HUES48 (cell line): Measurements from ENCODE around the gene PTCRA.

Experiments used
- H3K27ac ChIP-seq: one replicate; pipeline ENCODE4 v1.7.0; 2013; ENCODE audit warnings: low read depth, low read length, inconsistent platforms
- H3K27me3 ChIP-seq: 2 replicates; pipeline ENCODE4 v1.6.1; 2013; ENCODE audit warnings: mild to moderate bottlenecking, low read length; ENCODE audit not compliant: control insufficient read depth, insufficient read depth
- H3K36me3 ChIP-seq: 2 replicates; pipeline ENCODE4 v1.6.1; 2013; ENCODE audit warnings: low read length; ENCODE audit not compliant: control insufficient read depth, insufficient read depth
- H3K4me1 ChIP-seq: 2 replicates; pipeline ENCODE4 v1.6.1; 2013; ENCODE audit warnings: mild to moderate bottlenecking, low read length; ENCODE audit not compliant: control insufficient read depth, insufficient read depth
- H3K4me3 ChIP-seq: 2 replicates; pipeline ENCODE4 v1.5.1; 2013; ENCODE audit warnings: mild to moderate bottlenecking, low read depth, low read length
- H3K9ac ChIP-seq: 2 replicates; pipeline ENCODE4 v1.6.1; 2013; ENCODE audit warnings: mild to moderate bottlenecking, low read depth, low read length, moderate library complexity
- H3K9me3 ChIP-seq: 2 replicates; pipeline ENCODE4 v1.6.1; 2013; ENCODE audit warnings: low read length; ENCODE audit not compliant: control insufficient read depth, insufficient read depth

PTCRA gene

GRCh38 chr6:42963855-42964605 is 48.2 kb downstream of the PTCRA start:
- H3K9me3 ChIP-seq, result no peaks in the 10 kb centered on the region
- peaks cover 4% of the 10 kb centered on the region; the same call in 1 of the 2 replicates for H3K36me3 ChIP-seq
- H3K4me3 ChIP-seq, result no peak overlapping the region
- H3K9ac ChIP-seq, result no peak overlapping the region
- H3K27ac ChIP-seq, result peak overlapping the region; percentile 40
- H3K27me3 ChIP-seq, result peaks cover 16% of the 10 kb centered on the region
- H3K4me1 ChIP-seq, result peaks cover 4% of the 10 kb centered on the region; the same call in 1 of the 2 replicates

GRCh38 chr6:42966571-42966970 is 50.7 kb downstream of the PTCRA start:
- Histone ChIP-seq H3K9me3 (no peaks in the 10 kb centered on the region), H3K9ac (no peak overlapping the region), H3K36me3 (peaks cover 4% of the 10 kb centered on the region; the same call in 1 of the 2 replicates), H3K27me3 (no peaks in the 10 kb centered on the region), H3K4me3 (no peak overlapping the region), H3K27ac (no peak overlapping the region), H3K4me1 (peaks cover 4% of the 10 kb centered on the region)

- no peak overlapping the region for H3K9ac ChIP-seq
- H3K9me3 ChIP-seq, result no peaks in the 10 kb centered on the region
- no peak overlapping the region for H3K4me3 ChIP-seq
- no peaks in the 10 kb centered on the region for H3K27me3 ChIP-seq
- peaks cover 4% of the 10 kb centered on the region for H3K4me1 ChIP-seq
- H3K27ac ChIP-seq, result no peak overlapping the region
- H3K36me3 ChIP-seq, result peaks cover 4% of the 10 kb centered on the region; the same call in 1 of the 2 replicates
These were observed 51.4 kb downstream of the PTCRA start for GRCh38 chr6:42967228-42967627.

- peaks cover 4% of the 10 kb centered on the region for H3K4me1 ChIP-seq
- H3K36me3 ChIP-seq, result peaks cover 4% of the 10 kb centered on the region; the same call in 1 of the 2 replicates
- H3K9ac ChIP-seq, result no peak overlapping the region
- no peak overlapping the region for H3K4me3 ChIP-seq
- H3K27me3 ChIP-seq, result no peaks in the 10 kb centered on the region
- H3K9me3 ChIP-seq, result no peaks in the 10 kb centered on the region
- H3K27ac ChIP-seq, result no peak overlapping the region
These were observed 52.4 kb downstream of the PTCRA start for GRCh38 chr6:42968126-42968701.

- Histone ChIP-seq H3K4me1 (peaks cover 4% of the 10 kb centered on the region), H3K4me3 (no peak overlapping the region), H3K27ac (no peak overlapping the region), H3K9me3 (no peaks in the 10 kb centered on the region), H3K9ac (no peak overlapping the region), H3K27me3 (no peaks in the 10 kb centered on the region), H3K36me3 (peaks cover 4% of the 10 kb centered on the region; the same call in 1 of the 2 replicates)
These were observed 52.9 kb downstream of the PTCRA start for GRCh38 chr6:42968783-42969182.

- Histone ChIP-seq H3K4me3 (no peak overlapping the region), H3K36me3 (peaks cover 3% of the 10 kb centered on the region), H3K9me3 (no peaks in the 10 kb centered on the region), H3K9ac (no peak overlapping the region), H3K27me3 (no peaks in the 10 kb centered on the region), H3K4me1 (no peaks in the 10 kb centered on the region; the same call in 1 of the 2 replicates), H3K27ac (no peak overlapping the region)
These were observed 53.6 kb downstream of the PTCRA start for GRCh38 chr6:42969431-42969830.

- Histone ChIP-seq H3K9me3 (no peaks in the 10 kb centered on the region), H3K9ac (no peak overlapping the region), H3K27me3 (no peaks in the 10 kb centered on the region), H3K27ac (no peak overlapping the region), H3K4me3 (no peak overlapping the region), H3K36me3 (peaks cover 3% of the 10 kb centered on the region), H3K4me1 (no peaks in the 10 kb centered on the region; the same call in 1 of the 2 replicates)
These were observed 54.1 kb downstream of the PTCRA start for GRCh38 chr6:42969934-42970333.

GRCh38 chr6:42970871-42971612 is 55.2 kb downstream of the PTCRA start:
- peak overlapping the region; percentile 29 for H3K27ac ChIP-seq
- peaks cover 3% of the 10 kb centered on the region for H3K36me3 ChIP-seq

GRCh38 chr6:42971746-42972327 is 56.0 kb downstream of the PTCRA start:
- Histone ChIP-seq H3K27me3 (no peaks in the 10 kb centered on the region), H3K9me3 (no peaks in the 10 kb centered on the region), H3K9ac (no peak overlapping the region), H3K27ac (no peak overlapping the region), H3K4me1 (no peaks in the 10 kb centered on the region; the same call in 1 of the 2 replicates), H3K4me3 (no peak overlapping the region), H3K36me3 (peaks cover 3% of the 10 kb centered on the region)

More at GRCh38 chr6:42970871-42971612, 55.2 kb downstream of the PTCRA start:
- Histone ChIP-seq H3K27me3 (no peaks in the 10 kb centered on the region), H3K4me1 (no peaks in the 10 kb centered on the region; the same call in 1 of the 2 replicates), H3K9ac (no peak overlapping the region), H3K9me3 (no peaks in the 10 kb centered on the region), H3K4me3 (no peak overlapping the region)

GRCh38 chr6:42973926-42974325 is 58.1 kb downstream of the PTCRA start:
- H3K9ac ChIP-seq, result no peak overlapping the region
- H3K27ac ChIP-seq, result no peak overlapping the region
- H3K36me3 ChIP-seq, result peaks cover 3% of the 10 kb centered on the region
- no peaks in the 10 kb centered on the region for H3K27me3 ChIP-seq
- H3K4me3 ChIP-seq, result no peak overlapping the region
- no peaks in the 10 kb centered on the region for H3K9me3 ChIP-seq
- H3K4me1 ChIP-seq, result no peaks in the 10 kb centered on the region; the same call in 1 of the 2 replicates
